Measurements from ENCODE around the gene NKX2-2. TPM values are rescaled to one million over a fixed set of nuclear protein-coding genes. Genes with fewer than 3 reads are reported as not detected.
"Not testable (repeated sequence)": the region's sequence is repeated elsewhere in the genome, so short reads cannot be mapped to it uniquely, and the experiment has no call there.

The NKX2-2 gene
- polyA plus RNA-seq, 2 donors: not detected

GRCh38 chr20:21480144-21480543 lies 33.7 kb downstream of the NKX2-2 start:
- not testable (repeated sequence) for H3K4me3 ChIP-seq (ENCODE audit: low read depth in 1 of 2, low read length in 2 of 2); H3K4me1 ChIP-seq (ENCODE audit: control insufficient read depth in 2 of 2, insufficient read depth in 2 of 2, low read length in 1 of 2); H3K27me3 ChIP-seq (ENCODE audit: control insufficient read depth in 1 of 2, insufficient read depth in 2 of 2, low read length in 2 of 2); H3K9me3 ChIP-seq (ENCODE audit: control insufficient read depth in 2 of 2, insufficient read depth in 1 of 2, low read depth in 1 of 2, low read length in 1 of 2); H3K36me3 ChIP-seq (ENCODE audit: control insufficient read depth in 2 of 2, insufficient read depth in 2 of 2, low read length in 1 of 2); H3K27ac ChIP-seq (ENCODE audit: low read depth in 2 of 2, low read length in 1 of 2)
- WGBS, 2 donors: 96 to 97% methylated on average over 2 of the region's 2 CpGs

- H3K4me1 ChIP-seq (ENCODE audit: control insufficient read depth in 2 of 2, insufficient read depth in 2 of 2, low read length in 1 of 2): no peaks in the 10 kb centered on the region
- no peak overlapping the region for H3K4me3 ChIP-seq (ENCODE audit: low read depth in 1 of 2, low read length in 2 of 2)
- H3K9me3 ChIP-seq (ENCODE audit: control insufficient read depth in 2 of 2, insufficient read depth in 1 of 2, low read depth in 1 of 2, low read length in 1 of 2): no peaks in the 10 kb centered on the region
- H3K36me3 ChIP-seq (ENCODE audit: control insufficient read depth in 2 of 2, insufficient read depth in 2 of 2, low read length in 1 of 2): no peaks in the 10 kb centered on the region
- no peaks in the 10 kb centered on the region for H3K27me3 ChIP-seq (ENCODE audit: control insufficient read depth in 1 of 2, insufficient read depth in 2 of 2, low read length in 2 of 2)
- no peak overlapping the region for H3K27ac ChIP-seq (ENCODE audit: low read depth in 2 of 2, low read length in 1 of 2)
Observed at GRCh38 chr20:21465799-21466198, 48.1 kb downstream of the NKX2-2 start.

GRCh38 chr20:21464916-21465315 lies 48.9 kb downstream of the NKX2-2 start:
- H3K27ac ChIP-seq (ENCODE audit: low read depth in 2 of 2, low read length in 1 of 2): no peak overlapping the region
- no peaks in the 10 kb centered on the region for H3K9me3 ChIP-seq (ENCODE audit: control insufficient read depth in 2 of 2, insufficient read depth in 1 of 2, low read depth in 1 of 2, low read length in 1 of 2)
- H3K27me3 ChIP-seq (ENCODE audit: control insufficient read depth in 1 of 2, insufficient read depth in 2 of 2, low read length in 2 of 2): no peaks in the 10 kb centered on the region
- H3K4me3 ChIP-seq (ENCODE audit: low read depth in 1 of 2, low read length in 2 of 2): no peak overlapping the region
- WGBS, 2 donors: 60 to 70% methylated on average over 2 of the region's 2 CpGs
- H3K36me3 ChIP-seq (ENCODE audit: control insufficient read depth in 2 of 2, insufficient read depth in 2 of 2, low read length in 1 of 2): no peaks in the 10 kb centered on the region
- H3K4me1 ChIP-seq (ENCODE audit: control insufficient read depth in 2 of 2, insufficient read depth in 2 of 2, low read length in 1 of 2): no peaks in the 10 kb centered on the region

Other genes with a start within 250 kb of the NKX2-2 start
- 10 to 100 TPM in 1 of 2 donors, 1 to 10 TPM in 1; 5.2 to 20.1 TPM for gene XRN2, start 210.7 kb downstream of the NKX2-2 start, polyA plus RNA-seq
- gene NKX2-4, start 116.5 kb downstream of the NKX2-2 start, polyA plus RNA-seq: not detected
- under 1 TPM; 0.12 to 0.14 TPM for gene PAX1, start 191.6 kb upstream of the NKX2-2 start, polyA plus RNA-seq

Measured in esophagus (tissue), 2 donors.